ENCODE measurements around the gene STK24. TPM values are rescaled to one million over a fixed set of nuclear protein-coding genes. Genes with fewer than 3 reads are reported as not detected.

STK24 gene
- total RNA-seq, 1 experiment from 2014 or later: 133 TPM

GRCh38 chr13:98478189-98479129 lies 98.4 kb downstream of the STK24 start:
- Histone ChIP-seq H3K27me3 (replicated peaks) (no peaks in the 10 kb centered on the region), H3K27ac (no peak overlapping the region), H3K36me3 (peaks cover 30% of the 10 kb centered on the region), H3K4me1 (replicated peaks) (peaks cover 45% of the 10 kb centered on the region), H3K4me3 (no peak overlapping the region), H3K9me3 (replicated peaks) (no peaks in the 10 kb centered on the region)
- peak in 1 of 2 experiments; percentile 44 for DNase-seq (ENCODE audit: low read depth in 1 of 2, low spot score in 2 of 2)

- H3K27me3 ChIP-seq (replicated peaks): no peaks in the 10 kb centered on the region
- H3K36me3 ChIP-seq: peaks cover 44% of the 10 kb centered on the region
- peak overlapping the region; percentile 58 for H3K27ac ChIP-seq
- H3K4me1 ChIP-seq (replicated peaks): peaks cover 40% of the 10 kb centered on the region
- DNase-seq (ENCODE audit: low read depth in 1 of 2, low spot score in 2 of 2): peak; percentile 84 to 98
- no peak overlapping the region for H3K4me3 ChIP-seq
- no peaks in the 10 kb centered on the region for H3K9me3 ChIP-seq (replicated peaks)
Measured at GRCh38 chr13:98476538-98476966, 100.4 kb downstream of the STK24 start.

- peaks cover 44% of the 10 kb centered on the region for H3K36me3 ChIP-seq
- H3K4me1 ChIP-seq (replicated peaks): peaks cover 42% of the 10 kb centered on the region
- DNase-seq (ENCODE audit: low read depth in 1 of 2, low spot score in 2 of 2): no peak
- no peaks in the 10 kb centered on the region for H3K27me3 ChIP-seq (replicated peaks)
- H3K9me3 ChIP-seq (replicated peaks): peaks cover 4% of the 10 kb centered on the region; the same call in 1 of the 2 replicates
- peak overlapping the region; percentile 58 for H3K27ac ChIP-seq
- H3K4me3 ChIP-seq: no peak overlapping the region
Measured at GRCh38 chr13:98476106-98476505, 100.8 kb downstream of the STK24 start.

- Histone ChIP-seq H3K27ac (peak overlapping the region; percentile 58; the same call in 1 of the 2 replicates), H3K4me1 (replicated peaks) (peaks cover 42% of the 10 kb centered on the region), H3K9me3 (replicated peaks) (peaks cover 5% of the 10 kb centered on the region; the same call in 1 of the 2 replicates), H3K36me3 (peaks cover 46% of the 10 kb centered on the region), H3K4me3 (no peak overlapping the region), H3K27me3 (replicated peaks) (no peaks in the 10 kb centered on the region)
- no peak for DNase-seq (ENCODE audit: low read depth in 1 of 2, low spot score in 2 of 2)
Measured at GRCh38 chr13:98475522-98475921, 101.4 kb downstream of the STK24 start.

- no peak overlapping the region for H3K27ac ChIP-seq
- peaks cover 52% of the 10 kb centered on the region for H3K36me3 ChIP-seq
- no peaks in the 10 kb centered on the region for H3K27me3 ChIP-seq (replicated peaks)
- peaks cover 42% of the 10 kb centered on the region for H3K4me1 ChIP-seq (replicated peaks)
- DNase-seq (ENCODE audit: low read depth in 1 of 2, low spot score in 2 of 2): no peak
- no peak overlapping the region for H3K4me3 ChIP-seq
- peaks cover 5% of the 10 kb centered on the region; the same call in 1 of the 2 replicates for H3K9me3 ChIP-seq (replicated peaks)
Measured at GRCh38 chr13:98474761-98475160, 102.1 kb downstream of the STK24 start.

- Histone ChIP-seq H3K4me1 (replicated peaks) (peaks cover 42% of the 10 kb centered on the region), H3K9me3 (replicated peaks) (peaks cover 5% of the 10 kb centered on the region; the same call in 1 of the 2 replicates), H3K4me3 (no peak overlapping the region), H3K27ac (no peak overlapping the region), H3K27me3 (replicated peaks) (no peaks in the 10 kb centered on the region), H3K36me3 (peaks cover 55% of the 10 kb centered on the region)
- DNase-seq (ENCODE audit: low read depth in 1 of 2, low spot score in 2 of 2): no peak
Measured at GRCh38 chr13:98474292-98474691, 102.6 kb downstream of the STK24 start.

- Histone ChIP-seq H3K27ac (no peak overlapping the region), H3K9me3 (replicated peaks) (peaks cover 5% of the 10 kb centered on the region; the same call in 1 of the 2 replicates), H3K4me3 (no peak overlapping the region), H3K36me3 (peaks cover 60% of the 10 kb centered on the region), H3K27me3 (replicated peaks) (no peaks in the 10 kb centered on the region), H3K4me1 (replicated peaks) (peaks cover 40% of the 10 kb centered on the region)
- DNase-seq (ENCODE audit: low read depth in 1 of 2, low spot score in 2 of 2): no peak
Measured at GRCh38 chr13:98473788-98474144, 103.1 kb downstream of the STK24 start.

GRCh38 chr13:98473135-98473787 lies 103.6 kb downstream of the STK24 start:
- H3K4me1 ChIP-seq (replicated peaks): peaks cover 35% of the 10 kb centered on the region
- H3K4me3 ChIP-seq: no peak overlapping the region
- H3K27me3 ChIP-seq (replicated peaks): no peaks in the 10 kb centered on the region
- H3K36me3 ChIP-seq: peaks cover 62% of the 10 kb centered on the region
- H3K27ac ChIP-seq: no peak overlapping the region
- H3K9me3 ChIP-seq (replicated peaks): peaks cover 5% of the 10 kb centered on the region; the same call in 1 of the 2 replicates
- no peak for DNase-seq (ENCODE audit: low read depth in 1 of 2, low spot score in 2 of 2)

- DNase-seq (ENCODE audit: low read depth in 1 of 2, low spot score in 2 of 2): peak in 1 of 2 experiments; percentile 50
- peaks cover 74% of the 10 kb centered on the region for H3K36me3 ChIP-seq
- no peaks in the 10 kb centered on the region for H3K27me3 ChIP-seq (replicated peaks)
- H3K4me1 ChIP-seq (replicated peaks): peaks cover 23% of the 10 kb centered on the region
- H3K27ac ChIP-seq: no peak overlapping the region
- H3K4me3 ChIP-seq: no peak overlapping the region
- peaks cover 5% of the 10 kb centered on the region; the same call in 1 of the 2 replicates for H3K9me3 ChIP-seq (replicated peaks)
Measured at GRCh38 chr13:98471934-98472333, 105.0 kb downstream of the STK24 start.

- Histone ChIP-seq H3K9me3 (replicated peaks) (peaks cover 5% of the 10 kb centered on the region; the same call in 1 of the 2 replicates), H3K27ac (no peak overlapping the region), H3K36me3 (peaks cover 84% of the 10 kb centered on the region), H3K4me1 (replicated peaks) (peaks cover 13% of the 10 kb centered on the region), H3K27me3 (replicated peaks) (no peaks in the 10 kb centered on the region), H3K4me3 (no peak overlapping the region)
- DNase-seq (ENCODE audit: low read depth in 1 of 2, low spot score in 2 of 2): no peak
Measured at GRCh38 chr13:98470920-98471319, 106.0 kb downstream of the STK24 start.

GRCh38 chr13:98468929-98469328 lies 108.0 kb downstream of the STK24 start:
- no peaks in the 10 kb centered on the region for H3K27me3 ChIP-seq (replicated peaks)
- H3K4me1 ChIP-seq (replicated peaks): peaks cover 9% of the 10 kb centered on the region
- no peak for DNase-seq (ENCODE audit: low read depth in 1 of 2, low spot score in 2 of 2)
- no peak overlapping the region for H3K4me3 ChIP-seq
- H3K36me3 ChIP-seq: peaks cover 88% of the 10 kb centered on the region
- no peak overlapping the region for H3K27ac ChIP-seq
- H3K9me3 ChIP-seq (replicated peaks): peaks cover 5% of the 10 kb centered on the region; the same call in 1 of the 2 replicates

- peaks cover 5% of the 10 kb centered on the region; the same call in 1 of the 2 replicates for H3K9me3 ChIP-seq (replicated peaks)
- no peak overlapping the region for H3K4me3 ChIP-seq
- no peak for DNase-seq (ENCODE audit: low read depth in 1 of 2, low spot score in 2 of 2)
- no peaks in the 10 kb centered on the region for H3K27me3 ChIP-seq (replicated peaks)
- H3K36me3 ChIP-seq: peaks cover 88% of the 10 kb centered on the region
- H3K27ac ChIP-seq: no peak overlapping the region
- peaks cover 9% of the 10 kb centered on the region for H3K4me1 ChIP-seq (replicated peaks)
Measured at GRCh38 chr13:98468361-98468760, 108.5 kb downstream of the STK24 start.

GRCh38 chr13:98467263-98467985 lies 109.5 kb downstream of the STK24 start:
- H3K27ac ChIP-seq: no peak overlapping the region
- H3K4me1 ChIP-seq (replicated peaks): peaks cover 9% of the 10 kb centered on the region
- no peak overlapping the region for H3K4me3 ChIP-seq
- peaks cover 91% of the 10 kb centered on the region for H3K36me3 ChIP-seq
- no peak for DNase-seq (ENCODE audit: low read depth in 1 of 2, low spot score in 2 of 2)
- H3K27me3 ChIP-seq (replicated peaks): no peaks in the 10 kb centered on the region
- peaks cover 5% of the 10 kb centered on the region; the same call in 1 of the 2 replicates for H3K9me3 ChIP-seq (replicated peaks)

Measured in SJSA1 (cell line).